HUES48 (cell line): Measurements from ENCODE around the gene AHNAK.

Experiments
- H3K27ac ChIP-seq: one replicate; pipeline ENCODE4 v1.7.0; 2013; ENCODE audit warnings: low read depth, low read length, inconsistent platforms
- H3K27me3 ChIP-seq: 2 replicates; pipeline ENCODE4 v1.6.1; 2013; ENCODE audit warnings: mild to moderate bottlenecking, low read length; ENCODE audit not compliant: control insufficient read depth, insufficient read depth
- H3K36me3 ChIP-seq: 2 replicates; pipeline ENCODE4 v1.6.1; 2013; ENCODE audit warnings: low read length; ENCODE audit not compliant: control insufficient read depth, insufficient read depth
- H3K4me1 ChIP-seq: 2 replicates; pipeline ENCODE4 v1.6.1; 2013; ENCODE audit warnings: mild to moderate bottlenecking, low read length; ENCODE audit not compliant: control insufficient read depth, insufficient read depth
- H3K4me3 ChIP-seq: 2 replicates; pipeline ENCODE4 v1.5.1; 2013; ENCODE audit warnings: mild to moderate bottlenecking, low read depth, low read length
- H3K9ac ChIP-seq: 2 replicates; pipeline ENCODE4 v1.6.1; 2013; ENCODE audit warnings: mild to moderate bottlenecking, low read depth, low read length, moderate library complexity
- H3K9me3 ChIP-seq: 2 replicates; pipeline ENCODE4 v1.6.1; 2013; ENCODE audit warnings: low read length; ENCODE audit not compliant: control insufficient read depth, insufficient read depth

The AHNAK gene

DNA sequence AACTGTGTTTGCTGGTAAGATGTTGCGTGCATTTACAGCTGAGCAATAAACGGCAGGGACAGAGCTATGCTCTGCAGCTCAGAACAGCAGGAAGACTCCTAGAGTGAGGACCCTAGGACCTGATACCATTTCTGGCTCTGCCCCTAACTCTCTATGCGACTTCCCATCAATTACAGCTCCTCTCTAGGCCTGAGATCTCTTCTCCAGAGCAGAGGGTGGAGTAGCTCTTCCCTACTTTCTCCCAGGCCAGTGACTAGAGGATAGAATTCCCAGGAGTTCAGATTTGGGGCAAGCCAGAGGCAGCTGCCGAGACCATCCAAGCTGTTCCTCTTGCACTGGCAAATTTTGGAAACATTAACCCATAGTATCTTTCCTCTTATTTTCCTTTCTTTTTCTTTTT is 140.6 kb downstream of the AHNAK start:
- H3K36me3 ChIP-seq: no peaks in the 10 kb centered on the region
- no peak overlapping the region for H3K27ac ChIP-seq
- no peak overlapping the region for H3K4me3 ChIP-seq
- H3K9me3 ChIP-seq: no peaks in the 10 kb centered on the region
- H3K4me1 ChIP-seq: no peaks in the 10 kb centered on the region
- H3K9ac ChIP-seq: no peak overlapping the region
- no peaks in the 10 kb centered on the region for H3K27me3 ChIP-seq

GRCh38 chr11:62404901-62405300 is 141.7 kb downstream of the AHNAK start:
- Histone ChIP-seq H3K4me3 (no peak overlapping the region), H3K36me3 (no peaks in the 10 kb centered on the region), H3K27ac (no peak overlapping the region), H3K27me3 (no peaks in the 10 kb centered on the region), H3K9ac (no peak overlapping the region), H3K9me3 (no peaks in the 10 kb centered on the region), H3K4me1 (no peaks in the 10 kb centered on the region)

GRCh38 chr11:62404435-62404834 is 142.2 kb downstream of the AHNAK start:
- no peaks in the 10 kb centered on the region for H3K9me3 ChIP-seq
- H3K27me3 ChIP-seq: no peaks in the 10 kb centered on the region
- H3K4me1 ChIP-seq: no peaks in the 10 kb centered on the region
- H3K36me3 ChIP-seq: no peaks in the 10 kb centered on the region
- no peak overlapping the region for H3K4me3 ChIP-seq
- H3K27ac ChIP-seq: no peak overlapping the region
- H3K9ac ChIP-seq: no peak overlapping the region

DNA sequence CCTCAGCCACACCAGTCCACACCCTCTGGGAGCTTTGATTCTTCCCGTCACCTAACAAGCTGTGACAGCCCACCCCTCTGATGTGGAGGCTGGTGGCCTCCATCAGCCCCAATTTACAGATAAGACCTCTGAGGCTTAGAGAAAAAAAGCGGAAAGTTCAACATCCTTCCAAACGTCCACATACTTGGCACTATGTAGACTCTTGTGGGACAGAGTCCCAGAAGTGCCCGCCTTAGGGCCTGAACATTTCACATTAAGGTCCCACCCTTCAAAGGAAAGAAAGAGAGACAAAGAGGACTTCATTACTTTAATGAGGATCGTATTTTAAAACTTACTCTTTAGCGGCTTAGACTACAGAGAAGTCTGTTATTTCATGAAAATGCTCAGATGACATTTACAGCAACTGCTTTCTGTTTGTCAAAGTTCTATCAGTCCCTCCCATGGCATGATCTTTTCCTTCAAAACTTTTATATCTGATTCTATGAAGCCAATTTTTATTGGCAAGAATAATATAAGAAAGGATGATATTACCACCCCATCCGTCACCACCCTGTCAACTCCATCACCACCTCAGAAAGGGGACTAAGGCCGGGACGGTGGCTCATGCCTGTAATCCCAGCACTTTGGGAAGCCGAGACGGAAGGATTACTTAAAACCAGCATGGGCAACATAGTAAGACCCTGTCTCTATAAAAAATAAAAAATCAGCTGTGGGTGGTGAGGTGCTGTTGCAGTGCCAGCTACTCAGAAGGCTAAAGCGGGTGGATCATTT is 143.5 kb downstream of the AHNAK start:
- no peaks in the 10 kb centered on the region for H3K36me3 ChIP-seq
- H3K4me3 ChIP-seq: no peak overlapping the region
- H3K9ac ChIP-seq: no peak overlapping the region
- no peaks in the 10 kb centered on the region for H3K9me3 ChIP-seq
- H3K4me1 ChIP-seq: no peaks in the 10 kb centered on the region
- H3K27me3 ChIP-seq: no peaks in the 10 kb centered on the region
- H3K27ac ChIP-seq: no peak overlapping the region

GRCh38 chr11:62402226-62402959 is 144.2 kb downstream of the AHNAK start:
- H3K27me3 ChIP-seq: no peaks in the 10 kb centered on the region
- H3K4me1 ChIP-seq: no peaks in the 10 kb centered on the region
- H3K9ac ChIP-seq: no peak overlapping the region
- no peak overlapping the region for H3K27ac ChIP-seq
- no peaks in the 10 kb centered on the region for H3K36me3 ChIP-seq
- H3K4me3 ChIP-seq: no peak overlapping the region
- H3K9me3 ChIP-seq: no peaks in the 10 kb centered on the region

DNA sequence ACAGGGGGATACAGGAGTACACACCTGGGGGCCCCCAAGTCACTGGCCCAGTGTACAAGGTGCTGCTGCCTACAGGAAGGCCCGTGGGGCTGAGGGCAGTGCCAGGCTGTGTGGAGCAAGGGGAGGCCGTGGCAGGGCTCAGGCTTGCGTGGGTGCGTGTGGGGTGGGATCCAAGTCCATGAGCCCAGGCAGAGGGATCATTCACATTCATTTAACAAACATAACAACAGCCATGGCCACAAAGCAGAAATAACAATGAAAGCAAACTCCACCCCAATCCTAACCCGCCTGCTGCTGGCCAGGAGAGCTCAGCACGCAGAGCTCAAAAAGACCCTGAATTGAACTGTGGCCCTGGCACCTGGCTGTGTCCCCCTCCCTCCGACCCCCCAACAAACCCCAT is 144.8 kb downstream of the AHNAK start:
- Histone ChIP-seq H3K27ac (no peak overlapping the region), H3K36me3 (no peaks in the 10 kb centered on the region), H3K9me3 (no peaks in the 10 kb centered on the region), H3K27me3 (no peaks in the 10 kb centered on the region), H3K9ac (no peak overlapping the region), H3K4me3 (no peak overlapping the region), H3K4me1 (no peaks in the 10 kb centered on the region)

GRCh38 chr11:62401356-62401755 is 145.2 kb downstream of the AHNAK start:
- no peaks in the 10 kb centered on the region; the same call in 1 of the 2 replicates for H3K4me1 ChIP-seq
- H3K27me3 ChIP-seq: no peaks in the 10 kb centered on the region
- no peaks in the 10 kb centered on the region for H3K9me3 ChIP-seq
- no peak overlapping the region for H3K4me3 ChIP-seq
- H3K9ac ChIP-seq: no peak overlapping the region
- no peak overlapping the region for H3K27ac ChIP-seq
- H3K36me3 ChIP-seq: no peaks in the 10 kb centered on the region

- no peaks in the 10 kb centered on the region for H3K9me3 ChIP-seq
- H3K9ac ChIP-seq: no peak overlapping the region
- no peaks in the 10 kb centered on the region for H3K36me3 ChIP-seq
- no peaks in the 10 kb centered on the region; the same call in 1 of the 2 replicates for H3K4me1 ChIP-seq
- H3K27me3 ChIP-seq: no peaks in the 10 kb centered on the region
- no peak overlapping the region for H3K4me3 ChIP-seq
- H3K27ac ChIP-seq: no peak overlapping the region
Measured at GRCh38 chr11:62400760-62401159, 145.8 kb downstream of the AHNAK start.

DNA sequence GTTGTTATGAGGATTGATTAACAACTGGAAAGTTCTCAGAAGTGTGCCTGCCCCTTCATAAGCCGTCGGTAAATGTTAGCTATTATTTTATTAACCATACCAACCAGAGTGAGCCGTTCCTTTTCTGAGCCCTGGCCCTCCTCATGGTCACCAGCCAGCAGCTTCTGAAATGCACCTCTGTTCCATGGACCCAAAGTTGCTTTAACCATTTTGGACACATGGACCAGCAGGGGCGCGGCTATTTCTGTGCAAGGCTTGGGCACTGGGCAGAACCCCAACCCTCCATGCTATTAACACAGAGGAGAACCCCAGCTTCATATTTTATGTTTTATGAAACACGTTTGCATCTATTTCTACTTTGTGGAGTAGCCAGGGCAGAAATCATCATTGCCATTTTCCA is 146.3 kb downstream of the AHNAK start:
- Histone ChIP-seq H3K36me3 (no peaks in the 10 kb centered on the region), H3K4me3 (no peak overlapping the region), H3K27me3 (no peaks in the 10 kb centered on the region), H3K9ac (no peak overlapping the region), H3K9me3 (no peaks in the 10 kb centered on the region), H3K27ac (no peak overlapping the region), H3K4me1 (peaks cover 2% of the 10 kb centered on the region)

GRCh38 chr11:62399878-62400266 is 146.7 kb downstream of the AHNAK start:
- H3K36me3 ChIP-seq: no peaks in the 10 kb centered on the region
- H3K27me3 ChIP-seq: no peaks in the 10 kb centered on the region
- no peaks in the 10 kb centered on the region for H3K9me3 ChIP-seq
- H3K9ac ChIP-seq: no peak overlapping the region
- H3K27ac ChIP-seq: no peak overlapping the region
- no peak overlapping the region for H3K4me3 ChIP-seq
- peaks cover 6% of the 10 kb centered on the region for H3K4me1 ChIP-seq

- no peak overlapping the region for H3K27ac ChIP-seq
- H3K4me1 ChIP-seq: peaks cover 6% of the 10 kb centered on the region
- H3K9me3 ChIP-seq: no peaks in the 10 kb centered on the region
- H3K36me3 ChIP-seq: no peaks in the 10 kb centered on the region
- no peak overlapping the region for H3K9ac ChIP-seq
- no peaks in the 10 kb centered on the region for H3K27me3 ChIP-seq
- no peak overlapping the region for H3K4me3 ChIP-seq
Measured at GRCh38 chr11:62399172-62399877, 147.3 kb downstream of the AHNAK start.
